HG03460 (cell line): ENCODE data around the gene SRSF12.
"Not testable (repeated sequence)": the region's sequence is repeated elsewhere in the genome, so short reads cannot be mapped to it uniquely, and the experiment has no call there.

Experiments used
- ATAC-seq: cut with Tn5 transposase; IDR thresholded peaks from one replicate; pipeline ENCODE4 v1.9.1; 2021; ENCODE audit not compliant: unreplicated experiment

SRSF12 gene

DNA sequence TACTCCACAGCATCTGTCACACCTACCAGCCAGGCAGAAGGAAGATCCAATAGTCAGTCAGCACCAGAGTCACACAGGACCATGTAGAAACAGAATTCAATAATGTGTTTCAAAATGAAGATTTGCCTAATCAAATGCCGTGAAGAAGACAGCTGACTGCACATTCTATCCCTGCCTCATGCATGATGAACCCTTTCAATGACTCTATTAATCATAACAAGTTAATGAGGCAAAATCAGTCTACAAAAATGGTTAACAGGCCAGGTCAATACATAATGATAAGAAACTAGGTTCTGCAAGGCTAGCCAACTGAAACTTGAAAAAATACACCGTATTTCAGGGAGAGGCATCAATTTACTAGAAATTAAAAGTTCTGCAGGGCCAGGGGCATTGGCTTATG is 44.0 kb downstream of the SRSF12 start:
- no peak for ATAC-seq

DNA sequence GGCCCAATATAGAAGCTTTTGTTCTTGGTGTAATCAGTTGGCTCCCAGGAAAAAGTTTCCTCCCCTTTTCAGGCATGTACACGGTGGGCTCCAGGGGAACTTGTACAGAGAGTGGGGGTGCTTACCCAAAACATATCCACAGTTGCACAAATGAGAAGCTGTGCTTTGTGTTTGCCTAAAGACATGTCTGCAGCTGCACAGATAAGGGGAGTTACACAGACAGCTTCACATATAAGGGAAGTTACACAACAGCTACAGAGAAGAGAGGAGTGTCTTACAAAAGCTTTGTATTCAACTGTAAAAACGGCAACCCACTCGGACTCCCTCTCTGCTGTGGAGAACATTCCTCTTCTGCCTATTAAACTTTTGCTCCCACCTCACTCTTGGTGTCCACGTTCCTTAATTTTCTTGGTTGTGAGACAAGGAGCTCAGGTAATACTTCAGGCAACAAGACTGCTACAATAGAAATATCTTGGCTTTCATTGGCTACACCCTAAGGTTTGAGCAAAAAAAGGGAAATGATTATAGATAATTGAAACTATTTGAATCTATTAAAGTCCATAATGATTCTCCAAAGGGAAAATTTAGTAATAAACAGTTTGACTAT is 44.8 kb downstream of the SRSF12 start:
- ATAC-seq = no peak

DNA sequence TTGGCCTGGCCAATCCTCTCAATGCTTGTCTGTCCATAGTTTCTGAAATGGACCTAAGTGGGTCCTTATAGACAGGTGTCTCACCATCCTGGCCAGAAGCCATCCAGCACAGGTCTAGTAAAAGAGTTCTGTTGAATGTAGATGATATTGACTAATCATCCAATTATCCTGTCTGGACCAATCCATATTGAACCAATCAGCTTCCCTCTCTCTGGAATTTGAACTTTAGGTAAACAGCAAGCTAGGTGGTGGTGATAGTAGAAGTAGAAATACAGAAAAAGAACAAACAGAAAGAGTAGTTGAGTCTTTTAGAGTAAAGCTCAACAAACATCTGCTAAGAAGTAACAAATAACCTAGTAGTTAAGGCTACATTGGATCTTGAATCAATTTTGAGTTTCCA is 46.8 kb downstream of the SRSF12 start:
- no peak for ATAC-seq

DNA sequence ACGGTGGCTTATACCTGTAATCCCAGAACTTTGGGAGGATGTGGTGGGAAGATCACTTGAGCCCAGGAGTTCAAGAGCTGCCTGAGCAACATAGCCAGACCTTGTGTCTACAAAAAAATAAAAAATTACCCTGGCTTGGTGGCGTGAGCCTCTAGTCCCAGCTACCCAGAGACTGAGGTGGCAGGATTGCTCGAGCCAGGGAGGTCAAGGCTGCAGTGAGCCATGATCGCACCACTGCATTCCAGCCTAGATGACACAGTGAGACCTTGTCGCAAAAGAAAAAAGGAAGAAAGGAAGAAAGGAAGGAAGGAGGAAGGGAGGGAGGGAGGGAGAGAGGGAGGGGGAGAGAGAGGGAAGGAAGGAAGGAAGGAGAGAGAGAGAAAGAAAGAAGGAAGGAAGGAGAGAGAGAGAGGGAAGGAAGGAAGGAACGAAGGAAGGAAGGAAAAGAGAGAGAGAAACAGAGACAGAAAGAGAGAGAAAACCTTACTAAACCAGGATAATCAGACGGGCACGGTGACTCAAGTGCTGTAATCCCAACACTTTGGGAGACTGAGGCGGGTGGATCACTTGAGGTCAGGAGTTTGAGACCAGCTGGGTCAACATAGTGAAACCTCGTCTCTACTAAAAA is 48.2 kb downstream of the SRSF12 start:
- no peak for ATAC-seq

DNA sequence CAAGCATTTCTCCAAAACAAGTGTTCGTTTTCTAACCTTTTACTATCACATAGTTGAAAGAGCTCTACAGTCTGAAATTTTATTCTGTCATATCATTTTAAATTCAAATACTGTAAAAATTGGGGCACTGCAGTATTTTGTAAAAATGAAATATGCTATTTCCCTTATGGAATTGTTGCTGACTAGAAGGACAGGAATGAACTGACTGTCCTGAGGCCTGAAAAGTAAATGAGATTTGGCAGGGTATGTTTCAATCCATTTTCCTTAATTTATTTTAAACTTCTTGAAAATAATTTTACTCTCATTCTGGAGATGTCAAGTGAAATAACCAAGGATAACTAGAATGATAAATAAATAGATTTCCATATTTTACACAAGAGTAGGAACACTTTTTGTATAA is 49.2 kb downstream of the SRSF12 start:
- no peak for ATAC-seq

DNA sequence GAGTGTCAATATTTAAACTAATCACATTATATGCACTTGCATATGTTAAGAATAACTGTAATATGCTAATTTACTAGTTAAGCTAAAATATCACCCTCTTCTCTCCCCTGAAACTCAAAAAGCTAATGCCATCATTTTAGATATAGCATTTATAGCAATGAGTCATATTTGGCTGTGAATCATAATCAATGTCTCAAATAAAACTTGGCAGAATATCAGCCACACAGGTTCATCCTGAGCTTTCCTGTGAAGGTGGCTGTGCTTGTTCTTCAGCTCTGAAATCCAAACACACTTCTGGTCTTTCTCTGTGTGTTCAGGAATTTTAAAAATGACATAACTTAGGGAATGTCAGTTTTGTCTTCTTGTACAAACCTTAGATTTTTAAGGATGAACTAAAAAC is 50.1 kb downstream of the SRSF12 start:
- ATAC-seq = no peak

DNA sequence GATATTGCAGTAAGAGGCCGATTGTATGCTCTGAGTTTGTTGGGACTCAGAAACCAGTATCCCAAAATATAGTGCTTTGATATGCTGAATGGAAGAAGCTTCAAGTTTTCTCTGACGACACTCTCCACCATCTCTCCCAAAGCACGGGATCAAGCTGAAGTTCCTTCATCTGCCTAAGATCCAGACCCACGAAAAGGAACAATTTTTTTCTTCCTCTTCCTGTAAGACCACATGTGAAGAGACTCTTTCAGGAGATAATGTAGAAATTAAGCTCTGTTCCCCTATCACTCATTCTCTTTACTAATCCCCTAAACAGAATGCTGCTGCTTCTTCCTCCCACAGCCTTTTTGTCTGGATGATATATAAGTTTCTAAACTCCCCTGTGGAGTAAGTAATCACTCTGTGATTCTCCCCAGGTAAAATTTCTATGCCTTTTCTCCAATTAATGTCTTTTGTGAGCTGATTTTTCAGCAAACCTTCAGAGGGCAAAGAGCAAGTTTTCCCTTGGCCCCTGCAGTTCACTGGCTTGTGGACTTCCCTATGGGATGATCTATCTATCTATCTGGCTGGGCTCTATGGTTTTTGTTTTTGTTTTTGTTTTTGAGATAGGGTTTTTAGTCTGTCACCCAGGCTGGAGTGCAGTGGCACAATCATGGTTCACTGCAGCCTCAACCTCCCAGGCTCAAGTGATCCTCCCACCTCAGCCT is 50.8 kb downstream of the SRSF12 start:
- ATAC-seq = no peak

DNA sequence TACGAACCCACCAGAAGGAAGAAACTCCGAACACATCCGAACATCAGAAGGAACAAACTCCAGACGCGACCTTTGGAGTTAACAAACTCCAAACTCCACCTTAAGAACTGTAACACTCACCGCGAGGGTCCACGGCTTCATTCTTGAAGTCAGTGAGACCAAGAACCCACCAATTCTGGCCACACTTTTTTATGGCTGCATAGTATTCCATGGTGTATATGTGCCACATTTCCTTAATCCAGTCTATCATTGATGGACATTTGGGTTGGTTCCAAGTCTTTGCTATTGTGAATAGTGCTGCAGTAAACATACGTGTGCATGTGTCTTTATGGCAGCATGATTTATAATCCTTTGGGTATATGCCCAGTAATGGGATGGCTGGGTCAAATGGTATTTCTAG is 51.8 kb downstream of the SRSF12 start:
- ATAC-seq = not testable (repeated sequence)

DNA sequence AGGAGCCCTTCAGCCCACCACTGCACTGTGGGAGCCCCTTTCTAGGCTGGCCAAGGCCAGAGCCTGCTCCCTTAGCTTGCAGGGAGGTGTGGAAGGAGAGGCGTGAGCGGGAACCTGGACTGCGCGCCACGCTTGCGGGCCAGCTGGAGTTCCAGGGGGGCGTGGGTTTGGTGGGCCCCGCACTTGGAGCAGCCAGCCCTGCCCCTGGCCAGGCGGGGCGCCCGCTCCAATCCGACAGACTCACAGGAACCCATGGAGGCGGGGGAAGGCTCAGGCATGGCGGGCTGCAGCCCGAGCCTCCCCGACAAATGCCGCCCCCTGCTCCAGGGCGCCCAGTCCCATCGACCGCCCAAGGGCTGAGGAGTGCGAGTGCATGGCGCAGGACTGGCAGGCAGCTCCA is 52.9 kb downstream of the SRSF12 start:
- not testable (repeated sequence) for ATAC-seq

DNA sequence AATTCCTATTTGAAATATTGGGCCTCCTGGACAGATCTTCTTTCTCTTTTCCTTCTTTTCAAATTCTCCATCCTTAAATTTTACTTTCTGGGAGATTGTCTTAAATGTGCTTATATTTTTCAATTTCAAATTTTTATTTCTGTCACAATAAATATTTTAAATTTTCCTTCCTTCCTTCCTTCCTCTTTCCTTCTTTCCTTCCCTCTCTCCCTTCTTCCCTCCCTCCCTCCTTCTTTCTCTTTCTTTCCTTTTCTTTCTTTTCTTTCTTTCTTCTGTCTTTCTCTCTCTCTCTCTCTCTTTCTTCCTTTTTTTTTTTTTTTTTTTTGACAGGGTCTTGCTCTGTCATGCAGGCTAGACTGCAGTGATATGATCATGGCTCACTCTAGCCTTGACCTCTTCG is 54.0 kb downstream of the SRSF12 start:
- no peak for ATAC-seq

DNA sequence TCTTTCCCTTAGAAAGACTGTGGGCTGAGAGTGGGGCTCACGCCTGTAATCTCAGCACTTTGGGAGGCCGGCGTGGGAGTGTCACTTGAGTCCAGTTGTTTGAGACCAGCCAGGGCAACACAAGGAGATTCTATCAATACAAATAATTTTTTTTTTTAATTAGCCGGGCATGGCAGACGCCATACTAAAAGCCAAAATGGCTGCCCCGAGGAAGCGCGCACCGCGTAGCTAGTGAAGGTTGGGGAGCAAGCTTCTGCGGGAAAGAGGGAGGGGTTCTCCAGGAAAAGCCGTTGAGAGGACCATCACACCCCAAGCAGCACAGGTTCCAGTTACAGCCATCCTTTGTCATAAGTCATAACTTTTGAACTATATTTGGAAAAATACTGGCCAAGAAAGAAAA is 58.6 kb downstream of the SRSF12 start:
- no peak for ATAC-seq

DNA sequence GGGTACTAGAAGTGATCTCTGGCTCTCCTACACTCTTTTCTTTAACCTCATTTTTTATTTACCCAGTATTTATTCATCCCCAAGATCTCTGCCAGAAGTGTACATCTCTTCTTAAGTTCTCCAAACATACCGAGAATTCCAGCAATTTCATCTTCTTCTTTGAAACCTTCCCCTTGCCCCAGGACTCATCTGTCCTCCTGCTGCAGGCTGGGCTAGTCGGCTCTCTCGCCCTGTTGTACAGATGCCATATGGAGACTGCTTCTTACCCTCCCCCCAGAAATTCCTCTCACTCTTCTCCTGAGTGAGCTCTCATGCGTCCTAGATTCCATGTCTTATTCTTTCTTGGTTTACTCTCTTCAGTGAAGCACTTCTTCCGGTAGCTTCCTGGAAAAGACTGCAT is 59.2 kb downstream of the SRSF12 start:
- no peak for ATAC-seq

DNA sequence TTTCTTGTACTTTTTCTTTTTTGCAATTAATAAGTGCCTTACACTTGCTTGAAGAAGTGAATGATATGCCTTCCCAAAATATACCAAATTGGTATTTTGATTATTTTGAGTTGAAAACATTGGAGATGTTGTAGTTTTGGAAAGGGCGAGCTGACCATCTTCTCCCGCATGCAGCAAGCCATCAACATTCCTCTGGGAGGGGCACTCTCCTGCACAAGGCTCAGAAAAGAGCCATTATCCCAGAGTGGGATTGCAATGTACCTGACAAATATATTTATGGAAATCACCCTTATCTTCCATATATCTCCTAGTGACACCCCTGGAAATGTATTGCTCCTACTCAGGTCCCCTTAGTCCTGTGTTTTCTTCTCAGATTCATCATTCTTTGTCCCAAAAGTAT is 60.1 kb downstream of the SRSF12 start:
- no peak for ATAC-seq

DNA sequence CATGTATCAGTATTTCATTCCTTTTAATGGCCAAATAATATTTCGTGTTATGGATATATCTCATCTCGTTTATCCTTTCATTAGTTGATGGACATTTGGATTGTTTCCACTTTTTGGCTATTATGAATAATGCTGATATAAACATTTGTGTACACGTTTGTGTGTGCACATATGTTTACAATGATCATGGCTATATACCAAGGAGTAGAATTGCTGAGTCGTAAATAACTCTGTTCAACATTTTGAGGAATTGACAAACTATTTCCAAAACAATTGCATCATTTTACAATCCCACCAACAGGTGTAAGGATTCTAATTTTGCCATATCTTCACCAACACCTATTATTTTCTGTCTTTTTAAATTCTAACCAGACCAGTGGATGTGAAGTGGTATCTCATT is 63.7 kb downstream of the SRSF12 start:
- no peak for ATAC-seq

DNA sequence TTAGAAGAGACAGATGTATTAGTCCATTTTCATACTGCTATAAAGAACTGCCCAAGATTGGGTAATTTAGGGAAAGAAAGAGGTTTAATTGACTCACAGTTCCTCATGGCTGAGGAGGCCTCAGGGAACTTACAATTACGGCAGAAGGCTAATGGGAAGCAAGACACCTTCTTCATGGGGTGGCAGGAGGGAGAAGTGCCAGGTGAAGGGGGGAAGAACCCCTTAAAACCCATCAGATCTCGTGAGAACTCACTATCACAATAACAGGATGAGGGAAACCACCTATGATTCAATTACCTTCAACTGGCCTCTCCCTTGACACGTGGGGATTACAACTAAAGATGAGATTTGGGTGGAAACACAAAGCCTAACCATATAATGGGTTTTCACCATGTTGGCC is 66.2 kb downstream of the SRSF12 start:
- ATAC-seq = no peak

DNA sequence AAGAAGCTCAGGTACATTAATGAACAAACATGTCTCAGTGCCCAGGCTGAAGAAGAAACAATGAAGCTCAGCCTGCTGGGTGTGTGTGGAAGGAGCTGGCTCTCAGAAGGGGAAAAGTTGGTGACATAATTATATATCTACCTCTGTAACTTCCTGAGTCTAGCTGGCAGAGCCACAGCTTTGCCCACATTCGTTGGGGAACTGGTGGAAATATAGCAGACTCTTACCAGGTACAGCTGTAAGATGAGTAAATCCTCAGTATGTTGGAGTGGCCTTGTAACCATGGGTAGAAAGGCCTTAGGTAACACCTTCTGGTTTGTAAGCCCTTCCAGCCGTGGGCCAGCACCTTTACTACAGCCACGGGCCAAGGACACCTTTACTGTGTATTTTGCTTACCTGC is 67.2 kb downstream of the SRSF12 start:
- ATAC-seq = no peak

DNA sequence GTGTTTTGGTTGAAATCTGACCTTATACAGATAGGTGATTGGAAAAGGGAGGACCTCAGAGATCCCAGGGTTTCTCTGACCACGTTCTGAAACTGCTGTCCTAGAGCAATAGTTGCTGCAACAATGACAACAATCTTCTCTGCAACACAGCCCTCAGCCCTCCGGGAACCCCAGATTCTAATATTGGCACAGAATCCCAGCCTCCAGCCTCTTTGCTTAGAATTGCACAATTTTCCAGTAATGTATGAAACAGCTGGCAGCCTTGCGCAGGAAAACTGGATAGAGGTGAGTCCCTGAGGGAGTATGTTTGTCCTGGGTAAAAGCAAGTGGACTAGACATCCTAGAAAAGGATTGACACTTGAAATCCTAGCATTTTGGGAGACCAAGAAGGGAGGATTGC is 67.7 kb downstream of the SRSF12 start:
- no peak for ATAC-seq

DNA sequence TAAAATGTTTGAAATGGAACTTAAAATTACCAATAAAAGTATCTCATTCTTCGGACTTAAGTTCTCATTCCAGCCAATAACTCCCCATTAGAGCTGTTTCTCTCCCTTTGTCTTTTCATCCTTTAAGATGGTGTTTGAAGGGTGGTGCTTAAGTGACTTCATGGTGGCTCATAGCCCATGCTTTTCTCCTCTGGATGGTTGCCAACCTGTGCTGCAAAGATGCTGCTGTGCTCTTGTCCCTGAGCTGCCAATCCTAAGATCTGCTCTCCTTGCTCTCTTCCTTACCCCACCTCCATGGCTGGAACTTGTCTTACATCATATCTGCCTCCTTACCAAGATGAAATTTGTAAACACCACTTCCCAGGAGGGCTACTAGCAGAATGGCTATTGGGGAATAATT is 68.9 kb downstream of the SRSF12 start:
- no peak for ATAC-seq

DNA sequence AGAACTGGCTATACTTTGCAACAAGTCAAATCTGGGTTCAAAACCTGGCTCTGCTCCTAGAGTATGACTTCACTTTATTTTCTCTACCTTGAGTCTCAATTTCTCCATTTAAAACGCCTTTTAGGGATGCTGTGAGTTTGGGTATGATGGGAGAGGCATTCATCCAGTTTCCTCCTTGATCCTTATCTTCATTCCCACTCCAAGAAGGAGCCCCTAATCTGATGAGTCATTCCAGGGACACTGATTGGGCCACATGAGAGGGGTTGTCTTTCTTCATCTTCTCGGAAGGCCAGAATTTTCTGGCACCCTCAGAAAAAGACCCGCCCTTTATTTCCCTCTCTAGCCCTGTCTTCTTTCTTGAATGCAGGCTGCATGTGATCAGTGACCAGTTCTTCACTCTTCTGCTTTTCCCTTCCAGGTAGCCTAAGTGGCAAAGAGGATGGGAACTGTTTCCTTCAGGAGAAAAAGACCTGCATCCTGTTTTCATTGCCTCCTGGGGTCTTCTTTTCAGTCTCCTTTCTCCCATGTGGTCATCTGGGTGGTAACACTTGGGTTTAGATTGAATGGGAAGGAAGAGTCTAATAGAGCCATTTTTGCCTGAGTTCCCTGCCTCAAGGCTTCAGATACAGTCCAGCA is 69.5 kb downstream of the SRSF12 start:
- no peak for ATAC-seq

DNA sequence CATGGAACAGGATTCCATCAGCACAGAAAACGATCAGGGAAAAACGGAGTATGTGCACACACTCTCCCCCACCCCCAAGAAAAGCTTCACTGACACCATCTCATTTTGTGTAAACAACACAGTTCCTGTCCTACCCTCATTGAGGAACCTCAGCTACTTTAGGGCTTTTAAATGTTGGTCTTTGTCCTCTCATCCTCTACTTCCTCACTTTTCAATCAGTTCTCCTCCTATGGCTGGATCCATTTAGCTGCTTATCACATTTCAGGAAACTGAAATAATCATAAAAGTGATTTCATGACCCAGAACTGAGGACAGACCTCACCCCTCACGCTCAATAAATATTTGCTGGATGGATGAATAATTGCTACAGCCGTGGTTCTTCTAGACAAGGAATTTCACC is 70.4 kb downstream of the SRSF12 start:
- no peak for ATAC-seq
